ENCODE data around the gene DYNC1LI1.

DNA sequence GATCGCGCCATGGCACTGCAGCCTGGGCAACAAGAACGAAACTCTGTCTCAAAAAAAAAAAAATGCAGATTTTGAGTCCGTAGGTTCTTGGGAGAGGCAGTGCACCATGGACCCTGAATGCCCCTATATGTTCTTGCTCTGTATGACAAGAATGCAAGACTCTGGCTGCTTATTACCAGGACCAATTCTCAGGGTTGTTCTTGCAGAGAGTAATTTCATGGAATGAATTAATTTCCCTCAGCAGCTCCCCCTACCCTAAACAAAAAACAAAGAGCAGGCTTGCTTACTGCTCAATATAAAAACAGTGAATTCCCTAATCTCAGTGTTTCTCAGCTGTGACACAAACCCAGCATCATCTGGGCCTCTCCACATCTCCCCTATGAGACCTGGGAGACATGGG lies 20.5 kb upstream of the DYNC1LI1 start:
- TF ChIP-seq, protein P1, sequence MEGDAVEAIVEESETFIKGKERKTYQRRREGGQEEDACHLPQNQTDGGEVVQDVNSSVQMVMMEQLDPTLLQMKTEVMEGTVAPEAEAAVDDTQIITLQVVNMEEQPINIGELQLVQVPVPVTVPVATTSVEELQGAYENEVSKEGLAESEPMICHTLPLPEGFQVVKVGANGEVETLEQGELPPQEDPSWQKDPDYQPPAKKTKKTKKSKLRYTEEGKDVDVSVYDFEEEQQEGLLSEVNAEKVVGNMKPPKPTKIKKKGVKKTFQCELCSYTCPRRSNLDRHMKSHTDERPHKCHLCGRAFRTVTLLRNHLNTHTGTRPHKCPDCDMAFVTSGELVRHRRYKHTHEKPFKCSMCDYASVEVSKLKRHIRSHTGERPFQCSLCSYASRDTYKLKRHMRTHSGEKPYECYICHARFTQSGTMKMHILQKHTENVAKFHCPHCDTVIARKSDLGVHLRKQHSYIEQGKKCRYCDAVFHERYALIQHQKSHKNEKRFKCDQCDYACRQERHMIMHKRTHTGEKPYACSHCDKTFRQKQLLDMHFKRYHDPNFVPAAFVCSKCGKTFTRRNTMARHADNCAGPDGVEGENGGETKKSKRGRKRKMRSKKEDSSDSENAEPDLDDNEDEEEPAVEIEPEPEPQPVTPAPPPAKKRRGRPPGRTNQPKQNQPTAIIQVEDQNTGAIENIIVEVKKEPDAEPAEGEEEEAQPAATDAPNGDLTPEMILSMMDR (conservative IDR thresholded peaks at IDR 0.05 in 1 of 2, IDR thresholded peaks at IDR 0.05 in 1 of 2; ENCODE audit: low read depth in 1 of 2, low read length in 2 of 2): no peak
- no peak for TF ChIP-seq EZH2 (IDR thresholded peaks at IDR 0.05; ENCODE audit: low read length, missing control alignments)
